Activated naive CD8-positive, alpha-beta T cell (primary cell): ENCODE data around the gene ZNF575.

ENCODE experiments used
- H3K27ac Mint-ChIP-seq: one replicate; pipeline ENCODE4 v1.8.0; 2021; ENCODE audit warnings: mixed read lengths
- H3K27me3 Mint-ChIP-seq: one replicate; pipeline ENCODE4 v1.8.0; 2021; ENCODE audit warnings: mixed read lengths
- H3K36me3 Mint-ChIP-seq: one replicate; pipeline ENCODE4 v1.8.0; 2021; ENCODE audit warnings: mixed read lengths
- H3K4me1 Mint-ChIP-seq: one replicate; pipeline ENCODE4 v1.8.0; 2021; ENCODE audit warnings: low read depth, mixed read lengths
- H3K4me3 Mint-ChIP-seq: one replicate; pipeline ENCODE4 v1.8.0; 2021; ENCODE audit warnings: mild to moderate bottlenecking, mixed read lengths
- H3K9me3 Mint-ChIP-seq: one replicate; pipeline ENCODE4 v1.8.0; 2021; ENCODE audit warnings: low read depth, mixed read lengths

The ZNF575 gene

DNA sequence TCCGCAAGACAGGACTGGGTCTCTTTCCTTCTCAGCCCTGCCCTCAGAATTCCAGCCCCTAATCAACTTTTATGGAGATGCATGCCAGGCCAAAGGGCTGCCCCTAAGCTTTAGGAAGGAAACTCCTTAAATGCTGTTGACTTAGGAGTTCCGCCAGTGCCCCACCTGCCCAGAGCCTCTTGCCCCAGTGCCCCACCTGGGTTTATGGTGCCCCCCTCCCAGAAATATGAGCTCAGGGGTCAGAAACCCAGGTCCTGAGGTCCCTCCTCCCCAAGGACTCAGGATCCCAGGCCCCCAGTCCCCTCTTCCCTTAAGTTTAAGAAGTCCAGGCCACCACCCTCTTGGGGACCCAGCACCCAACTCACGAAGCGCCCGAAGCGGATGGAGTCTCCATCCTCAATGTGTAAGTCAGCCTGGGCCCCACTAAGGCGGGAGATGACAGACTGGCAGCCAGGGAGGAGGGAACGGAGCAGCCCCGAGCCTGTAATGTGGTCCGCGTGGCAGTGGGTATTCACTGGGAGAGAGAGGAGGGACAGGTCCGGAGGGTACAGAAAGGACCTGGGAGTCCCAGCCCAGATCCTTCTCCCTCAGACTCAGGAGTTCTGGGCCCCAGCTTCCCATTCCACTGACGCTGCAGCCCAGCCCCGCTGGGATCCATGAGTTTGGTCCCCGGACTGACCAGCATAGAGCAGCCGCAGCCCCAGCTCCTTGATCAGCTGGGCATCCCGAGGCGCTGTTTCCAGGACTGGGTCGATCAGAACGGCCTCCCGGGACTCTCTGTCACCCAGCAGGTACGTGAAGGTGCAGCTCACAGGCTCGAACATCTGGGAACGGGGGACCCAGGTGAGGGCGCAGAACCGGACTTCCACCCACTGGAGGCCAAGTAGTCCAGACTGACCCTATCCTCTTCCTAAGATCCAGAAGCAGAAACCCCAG, 6.9 kb upstream of the ZNF575 start:
- Mint-ChIP-seq H3K27ac (peak overlapping the region; percentile 97), H3K27me3 (no peaks in the 10 kb centered on the region), H3K4me3 (peak overlapping the region; percentile 82), H3K4me1 (peaks cover 26% of the 10 kb centered on the region), H3K9me3 (no peaks in the 10 kb centered on the region), H3K36me3 (no peaks in the 10 kb centered on the region)

DNA sequence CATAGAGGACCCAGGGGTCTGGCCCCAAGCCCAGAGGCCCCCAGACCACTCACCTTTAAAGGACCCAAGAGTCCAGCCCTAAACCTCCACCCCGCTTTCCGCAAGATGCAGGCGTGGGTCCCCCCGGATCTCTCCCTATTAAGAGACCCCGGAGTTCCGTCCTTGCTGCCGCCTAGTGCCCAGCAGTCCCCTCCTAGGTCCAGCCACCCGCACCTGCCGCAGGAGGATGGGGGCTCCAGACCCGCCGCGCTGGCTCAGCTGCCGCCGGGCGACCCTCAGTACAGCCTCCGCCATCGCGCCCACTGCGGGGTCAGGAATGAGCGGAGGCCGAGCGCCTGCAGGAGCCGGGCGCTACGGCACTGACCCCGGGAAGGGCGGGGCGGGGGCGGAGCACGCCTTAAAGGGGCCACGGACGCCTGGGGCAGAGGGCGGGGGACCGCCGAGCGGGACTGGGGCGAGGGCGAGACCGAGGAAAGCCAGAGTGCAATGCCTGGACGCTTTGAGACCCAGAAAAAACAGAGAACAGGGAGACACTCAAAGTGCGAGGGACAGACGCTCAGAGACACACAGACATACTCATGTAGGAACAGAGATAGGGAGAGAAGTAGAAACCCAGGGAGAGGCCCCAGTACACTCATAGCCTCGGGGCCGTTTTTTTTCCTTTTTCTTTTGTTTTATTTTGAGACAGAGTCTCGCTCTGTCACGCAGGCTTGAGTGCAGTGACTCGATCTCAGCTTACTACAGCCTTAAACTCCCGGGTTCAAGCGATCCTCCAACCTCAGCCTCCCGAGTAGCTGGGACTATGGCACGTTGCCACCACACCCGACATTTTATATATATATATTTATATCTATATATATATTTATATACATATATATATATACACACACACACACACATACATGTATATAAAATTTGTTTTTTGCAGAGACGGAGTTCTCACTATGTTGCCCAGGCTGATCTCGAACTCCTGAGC, 5.8 kb upstream of the ZNF575 start, which contains the start of gene ETHE1:
ETHE1 (minus strand) TSS at position 318 of the 976 bp plus-strand sequence; CDS start at position 294, 24 bp downstream.
- Mint-ChIP-seq H3K9me3 (no peaks in the 10 kb centered on the region), H3K27ac (peak within 1 kb of the TSS; percentile 97), H3K27me3 (no peaks in the 10 kb centered on the region), H3K4me3 (peak within 1 kb of the TSS; percentile 82), H3K4me1 (peaks cover 26% of the 10 kb centered on the region), H3K36me3 (no peaks in the 10 kb centered on the region)

DNA sequence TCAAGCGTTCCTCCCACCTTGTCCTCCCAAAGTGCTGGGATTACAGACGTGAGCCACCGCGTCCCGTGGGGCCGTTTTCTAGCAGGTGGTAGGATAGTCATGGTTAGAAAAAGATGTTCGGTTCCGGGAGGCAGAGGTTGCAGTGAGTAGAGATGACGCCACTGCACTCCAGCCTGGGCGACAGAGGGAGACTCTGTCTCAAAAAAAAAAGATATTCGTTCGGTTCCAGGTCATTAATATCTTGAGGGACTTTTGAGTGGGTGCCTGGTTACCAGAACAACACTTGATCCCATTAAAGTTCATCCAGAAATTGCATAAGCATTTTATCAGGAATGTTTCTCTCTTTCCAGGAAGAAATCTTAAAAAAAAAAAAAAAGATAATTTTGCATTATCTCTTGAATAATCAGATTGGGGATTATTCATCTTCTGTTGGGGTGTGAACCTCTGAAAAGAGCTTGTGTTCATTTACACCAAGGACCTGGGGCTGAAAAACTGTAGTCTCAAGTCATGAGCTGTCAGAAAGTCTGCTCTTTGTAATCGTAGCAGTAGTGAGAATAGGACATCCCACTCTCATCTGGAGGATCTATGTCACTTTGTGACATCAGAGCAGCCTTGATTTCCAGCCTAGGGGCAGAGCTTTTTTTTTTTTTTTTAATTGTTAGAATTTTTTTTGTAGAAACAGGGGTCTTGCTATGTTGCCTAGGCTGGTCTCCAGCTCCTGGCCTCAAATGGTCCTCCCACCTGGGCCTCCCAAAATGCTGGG, 4.9 kb upstream of the ZNF575 start:
- peak overlapping the region; percentile 51 for H3K4me3 Mint-ChIP-seq
- H3K27ac Mint-ChIP-seq, result no peak overlapping the region
- peaks cover 31% of the 10 kb centered on the region for H3K4me1 Mint-ChIP-seq
- H3K27me3 Mint-ChIP-seq, result no peaks in the 10 kb centered on the region
- no peaks in the 10 kb centered on the region for H3K36me3 Mint-ChIP-seq
- no peaks in the 10 kb centered on the region for H3K9me3 Mint-ChIP-seq

DNA sequence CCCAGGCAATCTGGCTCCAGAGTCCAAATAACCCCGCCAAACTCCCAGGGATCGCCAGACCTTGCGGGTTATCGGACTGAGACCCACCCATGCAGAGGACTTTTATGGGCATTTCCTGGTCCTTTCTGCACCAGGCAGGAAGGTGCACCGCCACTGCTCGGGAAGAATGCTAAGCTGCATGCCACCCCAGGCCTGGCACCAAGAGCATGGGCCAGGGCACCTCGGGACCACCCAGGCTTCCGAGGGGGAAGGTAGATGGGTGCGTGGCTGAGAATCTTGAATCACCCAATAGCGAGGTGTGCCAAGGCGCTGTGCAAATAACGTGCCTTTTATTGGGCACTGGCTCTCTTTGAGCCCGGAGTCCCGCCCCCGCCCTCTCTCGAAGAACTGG, 422 bp upstream of the ZNF575 start:
- Mint-ChIP-seq H3K4me3 (peak overlapping the region; percentile 87), H3K36me3 (no peaks in the 10 kb centered on the region), H3K4me1 (peaks cover 22% of the 10 kb centered on the region), H3K27ac (peak overlapping the region; percentile 88), H3K27me3 (no peaks in the 10 kb centered on the region), H3K9me3 (no peaks in the 10 kb centered on the region)

DNA sequence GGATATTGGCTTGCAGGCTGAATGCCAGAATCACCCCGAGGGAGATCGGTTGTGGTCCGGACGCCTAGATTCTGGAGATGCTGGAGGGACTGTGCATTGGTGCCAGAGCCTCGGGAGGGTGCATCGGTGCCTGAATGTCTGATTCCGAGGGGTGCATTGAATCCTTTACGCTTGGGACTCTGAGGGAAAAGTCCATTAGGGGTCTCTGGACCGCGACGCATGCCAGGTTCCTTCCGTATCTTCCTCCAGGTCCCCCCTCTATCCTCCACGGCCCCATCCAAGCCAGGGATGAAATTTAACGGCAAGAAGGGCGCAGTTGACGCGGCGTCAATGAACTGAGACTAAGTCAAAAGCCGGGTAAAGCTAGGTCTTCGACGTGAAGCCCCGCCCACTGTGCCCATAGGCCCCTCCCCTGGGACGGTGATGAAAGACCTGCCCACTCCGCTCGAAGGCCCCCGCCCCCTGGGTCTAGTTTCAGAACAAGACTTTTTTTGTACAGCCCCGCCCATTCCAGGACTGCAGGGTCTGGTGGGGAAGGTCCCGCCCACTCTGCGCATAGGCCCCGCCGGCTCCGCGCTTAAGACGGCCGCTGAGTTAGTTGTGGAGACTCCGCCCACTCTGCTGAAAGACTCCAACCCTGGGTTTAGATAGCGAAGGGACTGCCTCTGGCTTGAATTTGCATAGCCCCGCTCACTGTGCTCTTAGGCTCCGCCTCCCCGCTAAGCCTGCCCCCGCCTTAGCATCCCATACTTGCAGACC, 737 bp downstream of the ZNF575 start:
- Mint-ChIP-seq H3K27me3 (no peaks in the 10 kb centered on the region), H3K9me3 (peaks cover 4% of the 10 kb centered on the region), H3K36me3 (peaks cover 6% of the 10 kb centered on the region), H3K4me1 (peaks cover 17% of the 10 kb centered on the region), H3K27ac (peak overlapping the region; percentile 96), H3K4me3 (peak overlapping the region; percentile 93)

DNA sequence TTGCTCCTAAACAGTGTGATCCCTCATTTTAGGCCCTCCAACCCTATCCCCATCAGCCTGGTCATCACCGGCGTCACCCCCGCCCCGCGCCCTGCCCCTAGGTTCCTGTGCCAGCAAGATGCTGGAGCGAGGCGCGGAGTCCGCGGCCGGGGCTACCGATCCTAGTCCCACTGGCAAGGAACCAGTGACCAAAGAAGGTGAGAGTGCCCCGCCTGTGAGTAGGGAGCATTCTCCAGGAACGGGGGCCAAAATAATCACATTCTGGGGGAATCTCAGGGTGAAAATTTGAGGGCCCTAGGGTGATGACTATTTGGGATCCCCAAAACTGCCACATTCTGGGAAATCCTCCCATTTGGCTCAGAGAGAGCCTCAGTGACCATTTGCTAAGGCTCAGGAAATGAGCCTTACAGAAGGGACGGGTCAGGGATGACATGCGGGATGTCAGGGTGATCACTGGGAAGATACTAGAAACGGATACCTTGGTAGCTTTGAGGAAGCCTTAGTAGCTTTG, 1.4 kb downstream of the ZNF575 start:
- H3K4me3 Mint-ChIP-seq, result peak overlapping the region; percentile 93
- H3K27ac Mint-ChIP-seq, result peak overlapping the region; percentile 96
- H3K4me1 Mint-ChIP-seq, result peaks cover 17% of the 10 kb centered on the region
- peaks cover 4% of the 10 kb centered on the region for H3K9me3 Mint-ChIP-seq
- peaks cover 11% of the 10 kb centered on the region for H3K36me3 Mint-ChIP-seq
- no peaks in the 10 kb centered on the region for H3K27me3 Mint-ChIP-seq

DNA sequence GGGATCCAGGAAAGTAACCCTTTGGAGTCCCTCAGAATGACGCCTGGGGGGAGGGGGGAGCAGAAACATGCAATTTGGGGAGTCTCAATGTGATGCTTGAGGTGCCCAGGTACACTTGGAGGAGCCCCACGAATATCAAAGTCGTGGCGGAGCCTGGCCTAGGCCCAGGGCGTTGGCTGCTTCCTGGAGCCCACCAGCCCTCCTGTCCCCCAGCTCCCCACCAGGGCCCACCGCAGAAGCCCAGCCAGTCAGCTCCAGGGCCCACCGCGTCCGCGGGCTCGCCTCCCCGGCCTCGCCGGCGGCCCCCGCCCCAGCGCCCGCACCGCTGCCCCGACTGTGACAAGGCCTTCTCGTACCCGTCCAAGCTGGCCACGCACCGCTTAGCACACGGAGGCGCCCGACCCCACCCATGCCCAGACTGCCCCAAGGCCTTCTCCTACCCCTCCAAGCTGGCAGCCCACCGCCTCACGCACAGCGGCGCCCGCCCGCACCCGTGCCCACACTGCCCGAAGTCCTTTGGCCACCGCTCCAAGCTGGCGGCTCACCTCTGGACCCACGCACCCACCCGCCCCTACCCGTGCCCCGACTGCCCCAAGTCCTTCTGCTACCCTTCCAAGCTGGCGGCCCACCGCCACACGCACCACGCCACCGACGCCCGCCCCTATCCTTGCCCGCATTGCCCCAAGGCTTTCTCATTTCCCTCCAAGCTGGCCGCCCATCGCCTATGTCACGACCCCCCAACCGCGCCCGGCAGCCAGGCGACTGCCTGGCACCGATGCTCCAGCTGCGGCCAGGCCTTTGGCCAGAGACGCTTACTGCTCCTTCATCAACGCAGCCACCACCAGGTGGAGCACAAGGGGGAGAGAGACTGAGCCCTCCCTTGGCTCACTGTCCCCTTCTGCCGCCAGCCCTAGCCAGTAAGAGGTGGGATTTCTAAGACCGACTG, 2.1 kb downstream of the ZNF575 start:
- Mint-ChIP-seq H3K27ac (peak overlapping the region; percentile 78), H3K27me3 (no peaks in the 10 kb centered on the region), H3K9me3 (peaks cover 4% of the 10 kb centered on the region), H3K36me3 (peaks cover 14% of the 10 kb centered on the region), H3K4me1 (peaks cover 17% of the 10 kb centered on the region), H3K4me3 (peak overlapping the region; percentile 30)

DNA sequence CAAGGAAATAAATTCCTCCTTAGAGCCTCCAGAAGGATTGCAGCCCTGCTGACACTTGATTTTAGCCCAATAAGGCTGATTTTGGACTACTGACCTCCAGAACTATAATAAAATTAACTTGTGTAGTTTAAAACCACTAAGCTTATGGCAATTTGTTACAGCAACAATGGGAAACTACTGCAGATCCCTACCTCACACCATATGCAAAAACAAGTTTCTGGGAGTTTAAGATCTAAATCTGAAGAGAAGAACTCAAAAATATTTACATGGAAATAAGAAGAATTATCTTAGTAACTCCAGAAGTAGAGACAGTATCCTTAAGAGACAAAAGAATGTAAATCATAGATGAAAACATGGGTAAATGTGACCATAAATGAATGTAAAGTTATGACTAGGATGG, 5.9 kb downstream of the ZNF575 start:
- Mint-ChIP-seq H3K36me3 (peaks cover 23% of the 10 kb centered on the region), H3K27me3 (no peaks in the 10 kb centered on the region), H3K9me3 (peaks cover 4% of the 10 kb centered on the region), H3K4me3 (no peak overlapping the region), H3K27ac (no peak overlapping the region), H3K4me1 (peaks cover 6% of the 10 kb centered on the region)

DNA sequence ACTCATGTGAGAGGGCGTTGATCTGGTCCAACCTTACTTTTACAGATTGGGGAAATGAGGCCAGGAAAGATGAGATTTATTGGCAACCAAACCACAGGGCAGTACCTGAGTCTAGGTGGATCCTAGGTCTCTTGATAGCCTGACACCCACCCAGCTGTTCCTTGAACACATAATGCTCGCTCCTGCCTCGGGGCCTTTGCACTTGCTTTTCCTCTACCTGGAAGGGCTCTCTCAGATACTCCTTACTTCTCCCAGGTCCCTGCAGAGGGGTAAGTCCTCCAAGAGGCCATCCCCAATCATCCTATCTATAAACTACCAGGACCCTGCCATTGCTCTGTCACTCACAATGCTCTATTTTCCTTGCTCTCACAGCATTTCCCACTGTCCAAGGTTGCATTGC, 7.4 kb downstream of the ZNF575 start:
- peaks cover 23% of the 10 kb centered on the region for H3K36me3 Mint-ChIP-seq
- H3K4me1 Mint-ChIP-seq, result peaks cover 2% of the 10 kb centered on the region
- H3K4me3 Mint-ChIP-seq, result no peak overlapping the region
- H3K27me3 Mint-ChIP-seq, result no peaks in the 10 kb centered on the region
- peaks cover 4% of the 10 kb centered on the region for H3K9me3 Mint-ChIP-seq
- no peak overlapping the region for H3K27ac Mint-ChIP-seq

DNA sequence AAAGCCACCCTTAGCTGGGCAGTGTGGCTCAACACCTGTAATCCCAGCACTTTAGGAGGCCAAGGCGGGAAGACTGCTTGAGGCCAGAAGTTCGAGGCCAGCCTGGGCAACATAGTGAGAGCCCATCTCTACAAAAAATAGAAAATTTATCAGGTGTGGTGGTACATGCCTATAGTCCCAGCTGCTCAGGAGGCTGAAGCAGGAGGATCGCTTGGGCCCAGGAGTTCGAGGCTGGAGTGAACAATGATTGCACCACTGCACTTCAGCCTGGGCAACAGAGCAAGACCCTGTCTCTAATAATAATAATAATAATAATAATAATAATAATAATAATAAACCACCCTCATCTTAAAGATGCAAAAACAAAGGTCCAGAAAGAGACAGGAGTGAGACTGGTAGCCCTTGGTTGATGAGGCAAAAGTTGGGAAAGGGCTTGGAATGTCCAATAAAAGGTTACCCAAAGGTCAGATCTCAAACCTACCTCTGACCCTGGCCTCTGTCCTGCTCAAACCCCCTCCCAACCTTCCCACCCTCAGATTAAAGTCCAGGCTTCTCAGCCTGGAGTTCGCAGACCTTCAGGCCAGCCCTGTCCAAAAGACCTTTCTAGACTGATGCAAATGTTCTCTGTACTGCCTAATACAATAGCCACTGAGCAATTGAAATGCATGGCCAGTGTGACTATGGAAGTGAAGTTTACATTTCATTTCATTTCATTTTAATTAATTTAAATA, 9.1 kb downstream of the ZNF575 start:
- H3K4me3 Mint-ChIP-seq, result no peak overlapping the region
- no peaks in the 10 kb centered on the region for H3K4me1 Mint-ChIP-seq
- no peak overlapping the region for H3K27ac Mint-ChIP-seq
- H3K27me3 Mint-ChIP-seq, result no peaks in the 10 kb centered on the region
- H3K36me3 Mint-ChIP-seq, result peaks cover 23% of the 10 kb centered on the region
- H3K9me3 Mint-ChIP-seq, result peaks cover 4% of the 10 kb centered on the region

DNA sequence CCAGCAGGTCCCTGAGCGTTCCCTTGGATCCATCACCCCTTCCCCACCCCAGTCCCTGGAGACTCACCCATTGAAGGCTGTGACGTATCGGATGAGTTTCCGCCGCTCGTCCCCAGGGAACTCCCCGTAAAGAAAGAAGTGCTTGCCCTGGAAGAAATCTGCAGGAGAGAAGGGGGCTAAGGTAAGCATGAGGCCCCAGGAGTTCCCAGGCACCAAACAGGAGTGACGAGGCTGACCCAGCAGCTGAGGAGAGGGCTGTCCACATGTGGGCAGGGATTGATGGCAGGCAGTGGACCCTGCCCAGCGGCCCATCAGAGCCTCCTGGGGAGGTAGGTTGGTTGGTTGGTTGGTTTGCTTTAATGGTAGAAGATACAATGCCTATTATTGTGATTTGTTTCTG, 11.1 kb downstream of the ZNF575 start:
- Mint-ChIP-seq H3K4me1 (no peaks in the 10 kb centered on the region), H3K27ac (no peak overlapping the region), H3K4me3 (no peak overlapping the region), H3K9me3 (no peaks in the 10 kb centered on the region), H3K27me3 (no peaks in the 10 kb centered on the region), H3K36me3 (peaks cover 15% of the 10 kb centered on the region)

DNA sequence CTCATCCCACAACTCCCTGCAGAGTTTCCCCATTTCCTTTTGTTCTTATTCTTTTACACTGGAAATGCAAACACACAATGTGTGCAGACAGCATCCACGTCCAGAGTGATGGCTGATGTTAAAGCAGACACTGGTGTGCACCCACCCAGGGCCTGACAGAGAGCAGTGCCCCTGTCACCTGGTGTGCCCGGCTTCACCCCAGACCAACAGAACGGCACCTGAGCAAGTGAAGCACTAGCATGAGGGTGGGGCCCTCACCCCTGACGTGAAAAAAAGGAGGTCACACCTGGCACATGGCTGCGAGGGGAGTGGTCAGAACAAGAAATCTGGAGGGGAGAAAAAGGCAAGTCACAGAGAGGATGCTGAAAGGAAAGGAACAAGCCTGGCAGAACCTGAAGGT, 12.3 kb downstream of the ZNF575 start:
- Mint-ChIP-seq H3K4me3 (no peak overlapping the region), H3K9me3 (no peaks in the 10 kb centered on the region), H3K27ac (peak overlapping the region; percentile 66), H3K36me3 (peaks cover 7% of the 10 kb centered on the region), H3K4me1 (no peaks in the 10 kb centered on the region), H3K27me3 (no peaks in the 10 kb centered on the region)
